Activated CD4-positive, alpha-beta T cell treated with anti-CD3 and anti-CD28 coated beads for 4 hours (primary cell): ENCODE results near the gene UVRAG.
"Not testable (repeated sequence)": the region's sequence is repeated elsewhere in the genome, so short reads cannot be mapped to it uniquely, and the experiment has no call there.

ENCODE experiments used
- DNase-seq, 2 donors: peaks; one replicate each; pipeline ENCODE4 v3.0.0-alpha.2; 2020

Gene UVRAG

DNA sequence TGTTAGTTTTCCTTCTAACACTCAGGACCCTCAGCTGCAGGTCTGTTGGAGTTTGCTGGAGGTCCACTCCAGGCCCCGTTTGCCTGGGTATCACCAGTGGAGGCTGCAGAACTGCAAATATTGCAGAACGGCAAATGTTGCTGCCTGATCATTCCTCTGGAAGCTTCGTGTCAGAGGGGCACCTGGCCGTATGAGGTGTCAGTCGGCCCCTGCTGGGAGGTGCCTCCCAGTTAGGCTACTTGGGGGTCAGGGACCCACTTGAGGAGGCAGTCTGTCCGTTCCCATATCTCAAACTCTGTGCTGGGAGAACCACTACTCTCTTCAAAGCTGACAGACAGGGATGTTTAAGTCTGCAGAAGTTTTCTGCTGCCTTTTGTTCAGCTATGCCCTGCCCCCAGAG, 164.1 kb downstream of the UVRAG start:
- DNase-seq, result not testable (repeated sequence)

- not testable (repeated sequence) for DNase-seq
These were observed 164.5 kb downstream of the UVRAG start for GRCh38 chr11:75979479-75980027.

DNA sequence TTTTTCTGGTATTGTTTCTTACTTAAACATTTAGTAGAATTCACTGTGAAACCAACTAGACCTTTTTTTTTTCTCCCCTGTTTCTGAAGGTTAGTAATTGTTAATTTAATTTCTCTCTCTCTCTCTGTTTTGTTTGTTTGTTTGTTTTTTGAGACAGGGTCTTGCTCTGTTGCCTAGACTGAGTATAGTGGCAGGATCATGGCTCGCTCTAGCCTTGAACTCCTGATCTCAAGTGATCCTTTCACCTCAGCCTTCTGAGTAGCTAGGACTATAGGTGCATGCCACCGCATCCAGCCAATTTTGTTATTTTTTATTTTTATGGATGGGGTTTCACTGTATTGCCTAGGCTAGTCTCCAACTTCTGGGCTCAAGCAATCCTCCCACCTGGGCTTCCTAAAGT, 165.0 kb downstream of the UVRAG start:
- no peak for DNase-seq

DNA sequence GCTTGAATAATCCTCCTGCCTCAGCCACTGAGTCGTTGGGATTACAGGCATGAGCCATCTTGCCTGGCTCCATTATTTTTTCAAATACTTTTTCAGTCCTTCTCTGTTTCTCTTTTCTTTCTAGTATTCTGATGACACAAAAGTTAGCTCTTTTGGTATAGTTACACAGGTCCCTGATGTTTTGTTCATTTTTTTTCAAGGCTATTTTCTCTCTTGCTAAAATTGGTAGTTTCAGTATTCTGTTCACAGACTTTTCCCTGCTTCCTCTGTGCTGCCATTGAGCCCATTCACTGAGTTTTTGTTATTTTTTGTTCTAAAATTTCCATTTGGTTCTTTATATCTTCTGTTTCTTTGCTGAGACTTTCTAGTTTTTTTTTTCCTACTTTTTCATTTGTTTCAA, 166.5 kb downstream of the UVRAG start:
- DNase-seq, result no peak

- no peak for DNase-seq
These were observed 167.3 kb downstream of the UVRAG start for GRCh38 chr11:75982309-75982708.

DNA sequence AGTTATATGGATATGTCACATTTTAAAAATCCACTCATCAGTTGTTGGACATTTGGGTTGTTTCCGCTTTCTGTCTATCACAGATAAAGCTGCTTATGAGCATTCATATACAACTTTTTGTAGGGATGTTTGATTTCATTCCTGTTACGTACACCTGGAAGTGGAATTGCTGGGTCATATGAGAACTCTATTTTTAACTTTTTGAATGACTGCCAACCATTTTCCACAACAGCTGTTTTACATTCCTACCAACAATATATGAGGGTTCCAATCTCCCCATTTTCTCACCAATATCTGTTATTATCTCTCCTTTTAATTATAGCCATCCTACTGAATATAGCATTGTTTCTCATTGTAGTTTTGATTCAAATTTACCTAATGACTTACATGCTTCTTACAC, 172.0 kb downstream of the UVRAG start:
- DNase-seq, result no peak

DNA sequence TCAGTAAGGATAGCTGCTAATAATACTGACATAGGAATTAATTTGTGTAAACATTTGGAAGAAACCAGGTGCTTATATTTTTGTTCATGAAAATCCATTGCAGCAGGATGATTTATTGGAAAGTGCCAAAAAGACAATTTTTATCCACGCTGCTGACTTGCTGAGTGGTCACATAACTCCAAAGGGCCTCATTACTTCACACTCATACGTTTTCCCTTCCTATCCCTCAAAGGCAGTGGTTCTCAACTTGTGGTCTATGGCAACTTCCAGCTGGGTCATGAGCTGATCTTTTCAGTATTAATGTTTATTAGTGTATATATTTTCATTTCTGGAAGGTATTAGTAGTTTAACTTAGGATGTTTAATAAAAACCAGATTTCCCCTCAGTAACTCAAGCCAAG, 178.1 kb downstream of the UVRAG start:
- no peak for DNase-seq

GRCh38 chr11:75994616-75995015, 179.6 kb downstream of the UVRAG start:
- no peak for DNase-seq

DNA sequence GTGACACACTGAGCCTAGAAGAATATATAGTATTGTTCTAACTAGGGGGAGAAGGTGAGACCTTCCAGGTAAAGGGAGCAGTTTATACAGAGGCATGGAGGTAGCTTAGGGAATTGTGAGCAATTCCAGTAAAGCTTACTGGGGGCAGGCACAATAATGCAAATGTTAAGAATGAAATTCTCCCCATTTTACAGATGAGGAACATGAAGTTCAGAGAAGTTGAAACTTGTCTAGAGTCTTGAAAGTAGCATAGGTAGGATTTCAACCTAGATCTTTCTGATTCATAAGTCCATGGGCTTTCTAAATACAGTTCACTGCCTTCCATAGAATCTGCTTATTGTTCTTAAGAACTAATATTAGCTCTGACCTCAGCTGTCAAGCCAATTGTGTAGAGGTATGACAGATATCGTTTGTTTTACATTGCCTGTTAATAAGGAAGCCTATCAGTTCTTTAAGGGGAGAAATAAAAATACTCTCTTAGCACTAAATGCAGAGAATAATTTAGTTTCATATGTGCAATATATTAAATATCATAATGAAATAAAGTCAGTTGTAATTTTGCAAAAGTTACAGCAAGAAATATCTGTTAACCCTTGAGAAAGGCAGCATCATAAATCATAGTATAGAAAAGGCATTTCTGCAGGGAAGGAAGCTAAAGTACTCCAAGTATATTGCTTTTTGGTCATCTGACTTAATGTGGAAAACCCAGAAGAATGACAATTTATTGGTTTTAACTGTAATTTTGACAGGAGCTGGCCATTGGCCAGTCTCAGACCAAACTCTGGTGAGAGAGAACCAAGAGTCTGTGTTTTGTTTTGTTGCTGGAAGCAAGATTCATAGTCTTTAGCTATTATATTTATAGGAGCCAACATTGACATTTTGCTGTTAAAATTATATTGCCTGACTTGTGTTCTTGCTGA, 181.8 kb downstream of the UVRAG start:
- DNase-seq, result no peak

GRCh38 chr11:76004400-76004799, 189.4 kb downstream of the UVRAG start:
- no peak for DNase-seq

DNA sequence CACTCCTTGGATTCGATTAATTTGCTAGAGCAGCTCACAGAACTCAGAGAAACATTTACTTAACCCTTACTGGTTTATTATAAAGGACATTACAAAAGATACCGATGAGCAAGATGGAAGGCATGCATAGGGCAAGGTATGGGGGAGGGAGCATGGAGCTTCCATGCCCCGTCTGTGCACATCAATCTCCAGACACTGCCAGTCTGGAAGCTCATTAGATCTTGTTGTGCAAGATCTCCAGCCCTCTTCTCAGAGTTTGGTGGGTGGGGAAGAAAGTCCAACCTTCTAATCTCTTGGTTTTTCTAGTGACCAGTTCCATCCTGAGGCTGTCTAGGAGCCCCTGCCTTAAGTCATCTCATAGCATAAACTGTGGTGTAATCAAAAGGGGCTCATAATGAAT, 190.7 kb downstream of the UVRAG start:
- DNase-seq, result no peak

DNA sequence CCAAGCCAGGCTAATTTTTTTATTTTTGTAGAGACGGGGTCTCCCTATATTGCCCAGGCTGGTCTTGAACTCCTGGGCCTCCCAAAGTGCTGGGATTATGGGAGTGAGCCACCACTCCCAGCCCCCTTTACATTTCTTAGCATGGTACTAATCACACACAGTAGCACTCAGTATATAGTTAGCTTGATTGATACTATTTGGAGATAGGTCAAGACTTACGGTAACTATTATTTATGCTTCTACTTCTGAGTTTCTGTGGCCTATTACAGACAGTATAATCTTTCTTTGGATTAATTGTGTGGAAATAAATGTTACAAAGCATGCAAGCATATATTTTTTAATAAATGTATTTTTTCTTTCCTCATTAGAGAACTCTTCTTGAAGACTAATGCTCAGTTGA, 192.2 kb downstream of the UVRAG start:
- no peak for DNase-seq

DNA sequence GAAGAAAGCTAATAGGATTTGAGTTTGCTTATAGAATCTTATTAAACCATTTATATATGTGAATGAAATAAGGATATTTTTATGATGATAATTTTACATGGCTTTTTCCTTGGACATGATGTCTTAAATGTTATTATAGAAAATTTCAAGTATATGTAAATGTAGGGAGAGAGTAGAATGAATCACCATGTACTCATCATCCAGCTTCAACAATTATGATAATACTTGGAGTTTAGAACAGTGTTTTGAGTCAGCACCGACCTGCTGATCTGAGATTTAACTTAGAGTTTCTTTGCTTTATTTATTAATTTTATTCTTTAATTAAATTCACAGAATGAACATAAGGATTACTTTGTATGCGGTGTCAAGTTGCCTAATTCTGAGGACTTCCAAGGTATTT, 193.5 kb downstream of the UVRAG start:
- DNase-seq, result no peak

DNA sequence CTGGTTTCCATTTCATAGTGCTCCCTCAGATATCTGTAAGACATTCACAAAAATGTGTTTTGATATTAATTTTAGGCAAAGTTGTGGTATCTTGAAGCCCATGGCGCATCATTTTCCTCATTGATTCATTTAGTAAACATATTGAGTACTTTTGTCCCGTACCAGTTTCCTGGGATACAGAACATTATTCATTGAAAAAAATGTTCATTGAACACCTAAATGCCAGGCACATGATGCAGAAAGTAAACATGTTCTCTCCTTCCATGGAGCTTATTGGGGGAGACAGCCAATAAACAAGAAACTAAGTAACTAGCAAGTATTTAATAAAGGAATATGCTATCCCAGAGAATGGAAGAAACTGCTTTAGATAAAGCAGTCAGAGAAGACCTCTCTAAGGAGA, 195.0 kb downstream of the UVRAG start:
- no peak for DNase-seq

GRCh38 chr11:76013526-76013925, 198.5 kb downstream of the UVRAG start:
- DNase-seq, result no peak

DNA sequence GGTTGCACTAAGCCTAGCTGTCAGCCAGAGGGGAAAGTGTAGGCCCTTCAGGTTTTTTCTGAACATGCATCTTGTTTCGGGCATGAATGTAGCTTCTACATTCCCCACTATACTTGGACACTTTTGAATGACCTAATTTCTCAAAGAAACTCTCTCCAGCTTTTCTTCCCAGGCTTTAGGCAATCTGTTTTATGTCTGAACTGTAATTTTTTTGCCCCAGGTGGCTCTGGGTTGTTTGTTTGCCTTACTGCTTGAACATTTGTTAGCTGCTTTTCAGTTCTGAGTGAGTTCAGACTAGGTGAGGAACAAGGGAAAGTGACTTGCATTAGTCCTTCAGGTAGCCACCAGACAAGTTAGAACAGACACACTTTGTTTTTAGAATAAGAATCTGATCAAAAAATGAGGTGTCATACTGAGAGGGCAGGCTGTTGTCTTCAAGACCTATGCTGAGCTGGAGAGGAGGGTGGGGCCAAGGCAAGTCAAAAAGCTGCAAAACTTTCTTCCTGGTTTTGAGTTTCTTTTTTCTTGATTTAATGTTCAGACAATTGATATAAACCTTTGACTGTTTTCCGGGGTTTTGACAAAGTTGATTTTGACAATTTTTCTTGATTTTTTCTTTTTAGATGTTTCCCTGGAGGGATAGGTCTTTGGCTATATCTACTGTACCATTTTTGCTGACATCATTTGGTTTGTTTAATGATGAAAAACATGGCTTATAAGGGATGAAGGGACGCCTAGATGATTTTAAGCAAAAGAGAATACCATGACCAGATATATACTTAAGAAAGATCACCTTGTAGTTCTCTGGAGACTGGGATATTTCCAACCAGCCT, 208.4 kb downstream of the UVRAG start:
- DNase-seq, result no peak

DNA sequence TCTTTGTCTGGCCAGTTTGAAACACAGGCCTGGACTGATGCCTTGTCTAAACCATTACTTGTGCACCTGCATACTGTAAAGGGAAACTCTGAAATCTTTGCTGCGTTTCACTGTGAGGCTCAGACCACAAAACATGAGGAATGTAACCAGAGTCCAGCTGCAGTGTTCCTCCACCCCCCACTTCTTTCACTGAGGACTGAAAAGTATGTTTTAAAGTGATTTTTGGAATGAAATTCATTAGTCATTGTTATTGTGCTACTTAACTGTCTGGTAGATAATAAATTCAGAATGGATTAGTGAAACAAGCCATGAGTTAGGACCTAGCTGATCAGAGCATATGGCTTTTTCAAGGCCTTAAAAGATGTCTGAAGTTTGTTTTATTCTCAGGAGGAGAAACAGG, 210.1 kb downstream of the UVRAG start:
- DNase-seq, result no peak

GRCh38 chr11:76025817-76026216, 210.8 kb downstream of the UVRAG start:
- DNase-seq, result no peak

- DNase-seq, result no peak
These were observed 211.3 kb downstream of the UVRAG start for GRCh38 chr11:76026281-76026680.

GRCh38 chr11:76026862-76027261, 211.9 kb downstream of the UVRAG start:
- DNase-seq, result no peak

GRCh38 chr11:76030286-76030685, 215.3 kb downstream of the UVRAG start:
- no peak for DNase-seq

GRCh38 chr11:76030968-76031590, 216.1 kb downstream of the UVRAG start:
- no peak for DNase-seq

GRCh38 chr11:76033699-76034098, 218.7 kb downstream of the UVRAG start:
- no peak for DNase-seq
